Common myeloid progenitor, CD34-positive (primary cell): Measurements from ENCODE around the gene DENND4A.

Experiments
- CTCF ChIA-PET: fragments of 350-600 bp; sonication (Branson Sonifier 250); formaldehyde crosslinking; loops from one replicate; lab custom pipeline; 2021; ENCODE audit warnings: antibody characterized with exemption; lab: Charles Lee
- POLR2A ChIA-PET: fragments of 350-600 bp; sonication (Branson Sonifier 250); formaldehyde crosslinking; loops from one replicate; lab custom pipeline; 2021; ENCODE audit warnings: antibody characterized with exemption; lab: Charles Lee
- DNase-seq, 3 donors: peaks; one replicate each; pipeline versions ENCODE4 v3.0.0 to v3.0.0-alpha.2; 2013
- H3K27ac ChIP-seq, 2 experiments: 1 replicate in 1 of 2; 2 replicates in 1 of 2; pipeline ENCODE4 v1.7.0; 2013; ENCODE audit warnings: inconsistent platforms in 2 of 2, low read length in 2 of 2, mild to moderate bottlenecking in 2 of 2, low read depth in 1 of 2, moderate library complexity in 1 of 2; ENCODE audit not compliant: severe bottlenecking in 2 of 2, insufficient read depth in 1 of 2, poor library complexity in 1 of 2
- H3K27me3 ChIP-seq, 5 experiments: replicated peaks in 2 of 5; 1 replicate in 3 of 5; 2 replicates in 2 of 5; pipeline versions ENCODE4 v1.6.1 to v1.7.0; 2013; ENCODE audit warnings: low read length in 4 of 5, mild to moderate bottlenecking in 2 of 5, moderate library complexity in 2 of 5, inconsistent platforms in 1 of 5; ENCODE audit not compliant: insufficient read depth in 5 of 5, control insufficient read depth in 4 of 5
- H3K36me3 ChIP-seq, 4 experiments: 1 replicate in 2 of 4; 2 replicates in 2 of 4; pipeline versions ENCODE4 v1.6.1 to v1.7.0; 2013; ENCODE audit warnings: low read length in 3 of 4, control low read depth in 1 of 4, mild to moderate bottlenecking in 1 of 4; ENCODE audit not compliant: control insufficient read depth in 4 of 4, insufficient read depth in 4 of 4
- H3K4me1 ChIP-seq, 4 experiments: 1 replicate in 3 of 4; 2 replicates in 1 of 4; pipeline versions ENCODE4 v1.6.1 to v1.7.1; 2013; ENCODE audit warnings: low read length in 3 of 4, mild to moderate bottlenecking in 3 of 4, control low read depth in 1 of 4, inconsistent platforms in 1 of 4, moderate library complexity in 1 of 4; ENCODE audit not compliant: control insufficient read depth in 4 of 4, insufficient read depth in 4 of 4; ENCODE audit errors: control extremely low read depth in 1 of 4
- H3K4me3 ChIP-seq, 7 experiments: 1 replicate in 4 of 7; 2 replicates in 3 of 7; pipeline versions ENCODE4 v1.5.1 to v1.7.0; 2013; ENCODE audit warnings: mild to moderate bottlenecking in 7 of 7, low read length in 6 of 7, moderate library complexity in 6 of 7, inconsistent platforms in 2 of 7, low read depth in 2 of 7, control low read depth in 1 of 7; ENCODE audit not compliant: insufficient read depth in 4 of 7, control insufficient read depth in 1 of 7; ENCODE audit errors: extremely low read depth in 1 of 7
- H3K9me3 ChIP-seq, 5 experiments: 1 replicate in 4 of 5; 2 replicates in 1 of 5; pipeline versions ENCODE4 v1.6.1 to v1.7.1; 2013; ENCODE audit warnings: low read length in 4 of 5, mild to moderate bottlenecking in 2 of 5, inconsistent platforms in 1 of 5, low read depth in 1 of 5, moderate library complexity in 1 of 5; ENCODE audit not compliant: control insufficient read depth in 4 of 5, insufficient read depth in 2 of 5; ENCODE audit errors: control extremely low read depth in 1 of 5
- WGBS: methylation state at CpG from one replicate; pipeline ENCODE4 v1.1.5; 2013; ENCODE audit not compliant: insufficient coverage; 5-methylcytosine and 5-hydroxymethylcytosine counted together

The DENND4A gene

GRCh38 chr15:65638109-65638508 is 154.0 kb downstream of the DENND4A start:
- CTCF ChIA-PET: interaction anchor here (0.8 to 3.8 kb wide), 16 partner anchors 9 to 860 kb away, joined by 3 to 24 read pairs (median 4); partner anchors contain the start of gene SLC24A1
- no peaks in the 10 kb centered on the region for H3K9me3 ChIP-seq
- H3K4me3 ChIP-seq: no peak overlapping the region
- H3K4me1 ChIP-seq: peaks cover 0 to 4% (median 1%) of the 10 kb centered on the region in 4 experiments
- H3K36me3 ChIP-seq: no peaks in the 10 kb centered on the region
- H3K27me3 ChIP-seq: no peaks in the 10 kb centered on the region
- POLR2A ChIA-PET: no interaction called here
- no peak overlapping the region for H3K27ac ChIP-seq
- WGBS: 100% methylated on average over 5 of the region's 5 CpGs
- no peak for DNase-seq

- ChIA-PET CTCF (no interaction called here), POLR2A (no interaction called here)
- no peaks in the 10 kb centered on the region for H3K9me3 ChIP-seq
- peaks cover 0 to 4% (median 1%) of the 10 kb centered on the region in 4 experiments for H3K4me1 ChIP-seq
- H3K4me3 ChIP-seq: no peak overlapping the region
- no CpG with 5 or more reads among the region's 1 CpG for whole genome bisulfite sequencing
- no peaks in the 10 kb centered on the region for H3K27me3 ChIP-seq
- no peak for DNase-seq
- H3K27ac ChIP-seq: no peak overlapping the region
- H3K36me3 ChIP-seq: peaks cover 0 to 2% (median 0%) of the 10 kb centered on the region in 4 experiments
Observed at GRCh38 chr15:65634356-65634755, 157.7 kb downstream of the DENND4A start.

- H3K36me3 ChIP-seq: peaks cover 0 to 2% (median 0%) of the 10 kb centered on the region in 4 experiments
- H3K27ac ChIP-seq: no peak overlapping the region
- ChIA-PET POLR2A (no interaction called here), CTCF (no interaction called here)
- peaks cover 0 to 2% (median under 1%) of the 10 kb centered on the region in 4 experiments for H3K4me1 ChIP-seq
- H3K9me3 ChIP-seq: no peaks in the 10 kb centered on the region
- WGBS: 94% methylated on average over 2 of the region's 2 CpGs
- H3K4me3 ChIP-seq: no peak overlapping the region
- no peaks in the 10 kb centered on the region for H3K27me3 ChIP-seq
- DNase-seq: no peak
Observed at GRCh38 chr15:65633752-65634151, 158.3 kb downstream of the DENND4A start.

GRCh38 chr15:65632780-65633375 is 159.2 kb downstream of the DENND4A start:
- Histone ChIP-seq H3K4me1 (no peaks in the 10 kb centered on the region), H3K36me3 (peaks cover 0 to 2% (median 0%) of the 10 kb centered on the region in 4 experiments), H3K27me3 (no peaks in the 10 kb centered on the region), H3K4me3 (no peak overlapping the region), H3K9me3 (no peaks in the 10 kb centered on the region), H3K27ac (no peak overlapping the region)
- POLR2A ChIA-PET: no interaction called here
- no peak for DNase-seq
- CTCF ChIA-PET: interaction anchor here (0.7 to 1.6 kb wide), 2 partner anchors 10 kb away, joined by 3 to 4 read pairs; no protein-coding TSS in a partner anchor
- WGBS: 100% methylated on average over 3 of the region's 4 CpGs

- no peaks in the 10 kb centered on the region for H3K9me3 ChIP-seq
- no peak for DNase-seq
- H3K27me3 ChIP-seq: no peaks in the 10 kb centered on the region
- no peak overlapping the region for H3K27ac ChIP-seq
- WGBS: 100% methylated on average over 3 of the region's 6 CpGs
- ChIA-PET POLR2A (no interaction called here), CTCF (interaction anchor here (1.0 to 1.6 kb wide), 4 partner anchors 8 to 247 kb away, joined by 3 to 4 read pairs (median 4); no protein-coding TSS in a partner anchor)
- H3K4me1 ChIP-seq: no peaks in the 10 kb centered on the region
- H3K36me3 ChIP-seq: peaks cover 0 to 2% (median 0%) of the 10 kb centered on the region in 4 experiments
- no peak overlapping the region for H3K4me3 ChIP-seq
Observed at GRCh38 chr15:65631503-65631902, 160.6 kb downstream of the DENND4A start.

- no peak overlapping the region for H3K4me3 ChIP-seq
- POLR2A ChIA-PET: no interaction called here
- H3K9me3 ChIP-seq: no peaks in the 10 kb centered on the region
- WGBS: 98% methylated on average over 4 of the region's 5 CpGs
- H3K36me3 ChIP-seq: peaks cover 0 to 2% (median under 1%) of the 10 kb centered on the region in 4 experiments
- no peak for DNase-seq
- no peak overlapping the region for H3K27ac ChIP-seq
- CTCF ChIA-PET: interaction anchor here (1.0 kb wide), 2 partner anchors 12 to 32 kb away, joined by 3 to 4 read pairs; no protein-coding TSS in a partner anchor
- no peaks in the 10 kb centered on the region for H3K27me3 ChIP-seq
- no peaks in the 10 kb centered on the region for H3K4me1 ChIP-seq
Observed at GRCh38 chr15:65630760-65631159, 161.3 kb downstream of the DENND4A start.

- ChIA-PET CTCF (interaction anchor here (3.9 kb wide), 1 partner anchor 9 kb away, joined by 24 read pairs; no protein-coding TSS in a partner anchor), POLR2A (no interaction called here)
- H3K4me3 ChIP-seq: no peak overlapping the region
- H3K27ac ChIP-seq: no peak overlapping the region
- no peaks in the 10 kb centered on the region for H3K27me3 ChIP-seq
- no peaks in the 10 kb centered on the region for H3K9me3 ChIP-seq
- WGBS: 100% methylated on average over 1 of the region's 3 CpGs
- DNase-seq: no peak
- peaks cover 0 to 13% (median 7%) of the 10 kb centered on the region in 4 experiments for H3K36me3 ChIP-seq
- H3K4me1 ChIP-seq: no peaks in the 10 kb centered on the region
Observed at GRCh38 chr15:65629548-65629947, 162.5 kb downstream of the DENND4A start.
